Mucosa of descending colon (tissue), 3 donors: Measurements from ENCODE around the gene TASP1. TPM values are rescaled to one million over a fixed set of nuclear protein-coding genes. Genes with fewer than 3 reads are reported as not detected.
"Not testable (repeated sequence)": the region's sequence is repeated elsewhere in the genome, so short reads cannot be mapped to it uniquely, and the experiment has no call there.

Experiments used
- ATAC-seq: fragments of 200-7000 bp; cut with Tn5 transposase; one replicate; pipeline ENCODE4 v1.9.1; 2020; ENCODE audit warnings: mild to moderate bottlenecking, moderate library complexity
- DNase-seq, 3 donors: peaks; one replicate each; pipeline ENCODE4 v3.0.0-alpha.2; 2020
- H3K36me3 ChIP-seq: fragments of 200-600 bp; one replicate; pipeline ENCODE4 v1.8.0; 2021; ENCODE audit warnings: low read depth, mild to moderate bottlenecking
- H3K4me1 ChIP-seq: fragments of 200-600 bp; one replicate; pipeline ENCODE4 v1.8.0; 2021; ENCODE audit warnings: low read depth, mild to moderate bottlenecking
- H3K4me3 ChIP-seq: fragments of 200-600 bp; one replicate; pipeline ENCODE4 v1.8.0; 2021; ENCODE audit warnings: mild to moderate bottlenecking
- H3K9me3 ChIP-seq: fragments of 200-600 bp; one replicate; pipeline ENCODE4 v1.8.0; 2021; ENCODE audit warnings: mild to moderate bottlenecking
- CTCF ChIP-seq: fragments of 200-600 bp; IDR thresholded peaks from one replicate; pipeline ENCODE4 v1.8.0; 2022; ENCODE audit warnings: antibody characterized with exemption, mild to moderate bottlenecking
- intact Hi-C, 2 donors: fragments of 100-400 bp; cut with DNase I in 1 of 2; cut with micrococcal nuclease in 1 of 2; formaldehyde crosslinking; loops; one replicate each; pipeline versions ENCODE4 v1.11.0 to v1.11.1; 2022; cut with DNase I, micrococcal nuclease
- total RNA-seq, 3 donors: library from RNA; stranded (reverse); fragmentation: NEBNext Ultra II Directional in 2 of 3; extraction: Animal tissue kit (Norgen Biotek cat#: 25700) in 2 of 3; gene quantifications; one replicate each; pipeline versions ENCODE4 v1.2.1 to v1.2.4, GENCODE V29; 2021 to 2023
- donor health status: DM: no; HTN: no; CAD: no; lungs with moderate emphysema.
- donor health status: DM: no; HTN: no; CAD: no.
- donor health status: DM: no; HTN: yes; CAD: no.

TASP1 gene
- total RNA-seq, 3 donors from 2014 or later: 13.3 to 15.0 (median 13.8) TPM

GRCh38 chr20:13492001-13492481 is 146.7 kb downstream of the TASP1 start:
- Histone ChIP-seq H3K9me3 (no peaks in the 10 kb centered on the region), H3K4me1 (peaks cover 9% of the 10 kb centered on the region), H3K36me3 (no peaks in the 10 kb centered on the region), H3K4me3 (no peak overlapping the region)
- no peak for DNase-seq
- intact Hi-C loops: no loop called here
- TF ChIP-seq CTCF: no peak
- peak; percentile 67 for ATAC-seq

- DNase-seq (no peak), ATAC-seq (no peak)
- TF ChIP-seq CTCF: no peak
- H3K36me3 ChIP-seq: no peaks in the 10 kb centered on the region
- no peaks in the 10 kb centered on the region for H3K9me3 ChIP-seq
- no peak overlapping the region for H3K4me3 ChIP-seq
- intact Hi-C loops: no loop called here
- H3K4me1 ChIP-seq: peaks cover 11% of the 10 kb centered on the region
Observed at GRCh38 chr20:13487202-13487601, 151.5 kb downstream of the TASP1 start.

GRCh38 chr20:13486694-13487093 is 152.0 kb downstream of the TASP1 start:
- intact Hi-C loops: no loop called here
- no peak for DNase-seq
- no peak overlapping the region for H3K4me3 ChIP-seq
- peaks cover 6% of the 10 kb centered on the region for H3K4me1 ChIP-seq
- no peaks in the 10 kb centered on the region for H3K36me3 ChIP-seq
- no peak for TF ChIP-seq CTCF
- H3K9me3 ChIP-seq: no peaks in the 10 kb centered on the region
- no peak for ATAC-seq

- peak; percentile 95 for ATAC-seq
- TF ChIP-seq CTCF: no peak
- Histone ChIP-seq H3K36me3 (no peaks in the 10 kb centered on the region), H3K4me3 (no peak overlapping the region), H3K9me3 (no peaks in the 10 kb centered on the region), H3K4me1 (peaks cover 6% of the 10 kb centered on the region)
- DNase-seq: no peak
- intact Hi-C loops: no loop called here
Observed at GRCh38 chr20:13485576-13485975, 153.2 kb downstream of the TASP1 start.

GRCh38 chr20:13485019-13485418 is 153.7 kb downstream of the TASP1 start:
- H3K36me3 ChIP-seq, H3K9me3 ChIP-seq, intact Hi-C loops, H3K4me1 ChIP-seq, H3K4me3 ChIP-seq, ATAC-seq, DNase-seq: not testable (repeated sequence)

- intact Hi-C loops, H3K4me1 ChIP-seq, H3K4me3 ChIP-seq, H3K36me3 ChIP-seq, H3K9me3 ChIP-seq, ATAC-seq, DNase-seq: not testable (repeated sequence)
Observed at GRCh38 chr20:13483472-13483871, 155.3 kb downstream of the TASP1 start.

- no peak overlapping the region for H3K4me3 ChIP-seq
- no peaks in the 10 kb centered on the region for H3K36me3 ChIP-seq
- no peak for ATAC-seq
- no peaks in the 10 kb centered on the region for H3K9me3 ChIP-seq
- no peak for TF ChIP-seq CTCF
- no peaks in the 10 kb centered on the region for H3K4me1 ChIP-seq
- no peak for DNase-seq
- intact Hi-C loops: no loop called here
Observed at GRCh38 chr20:13478366-13478765, 160.4 kb downstream of the TASP1 start.
